ENCODE measurements around the gene PPL. TPM values are rescaled to one million over a fixed set of nuclear protein-coding genes. Genes with fewer than 3 reads are reported as not detected.
A peak's percentile ranks its signal among the peaks of the same experiment; 100 is the strongest.

The PPL gene
- total and polyA plus RNA-seq, 2 of the 13 experiments (the other 11 are each of a cell fraction or from before 2014, with no cell fraction given): 5.7 to 6.6 TPM

GRCh38 chr16:4936991-4937781 is at the start of gene PPL (continued):
- TF ChIP-seq MTF1 (CRISPR knock-in tag; IDR thresholded peaks at IDR 0.05) (no peak), SMAD9 (CRISPR knock-in tag; IDR thresholded peaks at IDR 0.05) (0 out of 2 replicates have a peak, but pooled peaks have one; percentile 19), SUZ12 (IDR thresholded peaks at IDR 0.05; ENCODE audit: low read depth, low read length) (0 out of 2 replicates have a peak, but pooled peaks have one; percentile 5), ZNF512 (CRISPR knock-in tag; IDR thresholded peaks at IDR 0.05) (no peak), SMC3 (IDR thresholded peaks at IDR 0.05; ENCODE audit: low read length) (no peak), ZNF331 (CRISPR knock-in tag; IDR thresholded peaks at IDR 0.05) (no peak; the same call in 1 of the 2 replicates), ZNF713 (CRISPR knock-in tag; IDR thresholded peaks at IDR 0.05) (peak; percentile 88; the same call in 1 of the 2 replicates), ZNF281 (CRISPR knock-in tag; IDR thresholded peaks at IDR 0.05; ENCODE audit: borderline replicate concordance) (peak; percentile 56; the same call in 1 of the 2 replicates), ZSCAN30 (CRISPR knock-in tag; IDR thresholded peaks at IDR 0.05) (no peak), STAT6 (CRISPR knock-in tag; IDR thresholded peaks at IDR 0.05; ENCODE audit: borderline replicate concordance) (no peak), ZNF740 (CRISPR knock-in tag; IDR thresholded peaks at IDR 0.05) (no peak), BRD4 (CRISPR knock-in tag; IDR thresholded peaks at IDR 0.05) (no peak), RXRA (CRISPR knock-in tag; IDR thresholded peaks at IDR 0.05) (peak; percentile 54; the same call in 1 of the 2 replicates), TCF12 (IDR thresholded peaks at IDR 0.05) (no peak), TCF12 (CRISPR knock-in tag; IDR thresholded peaks at IDR 0.05) (no peak), RFX1 (IDR thresholded peaks at IDR 0.05) (no peak), YEATS4 (CRISPR knock-in tag; IDR thresholded peaks at IDR 0.05; ENCODE audit: borderline replicate concordance) (peak; percentile 77; the same call in 1 of the 2 replicates), ZNF556 (CRISPR knock-in tag; IDR thresholded peaks at IDR 0.05; ENCODE audit: borderline replicate concordance) (peak; percentile 44; the same call in 1 of the 2 replicates), ASH2L (IDR thresholded peaks at IDR 0.05; ENCODE audit: insufficient read length, low read depth, low read length) (no peak), ADNP (CRISPR knock-in tag; IDR thresholded peaks at IDR 0.05) (no peak; the same call in 1 of the 2 replicates), WIZ (CRISPR knock-in tag; IDR thresholded peaks at IDR 0.05) (no peak)

Data from HepG2 (cell line).